Vagina (tissue), 2 donors: ENCODE results near the gene CDC45. TPM values are rescaled to one million over a fixed set of nuclear protein-coding genes. Genes with fewer than 3 reads are reported as not detected.

ENCODE experiments used
- DNase-seq, 2 donors: peaks; one replicate each; pipeline ENCODE4 v3.0.0-alpha.2; 2017; ENCODE audit errors: extremely low spot score in 2 of 2
- H3K27ac ChIP-seq: fragments of 200-600 bp; sonication (generic); one replicate; pipeline ENCODE4 v1.5.1; 2019
- H3K27me3 ChIP-seq: fragments of 200-600 bp; sonication (generic); one replicate; pipeline ENCODE4 v1.5.1; 2019
- H3K36me3 ChIP-seq, 2 donors: fragments of 200-600 bp; sonication (generic); one replicate each; pipeline ENCODE4 v1.5.1; 2017 to 2019
- H3K4me1 ChIP-seq: fragments of 200-600 bp; sonication (generic); one replicate; pipeline ENCODE4 v1.5.1; 2019
- H3K4me3 ChIP-seq, 2 donors: fragments of 200-600 bp; sonication (generic); 1 replicate in 1 of 2; 2 replicates in 1 of 2; pipeline ENCODE4 v1.5.1; 2016 to 2019
- H3K9me3 ChIP-seq: fragments of 200-600 bp; sonication (generic); one replicate; pipeline ENCODE4 v1.5.1; 2019
- CTCF ChIP-seq, 3 experiments: fragments of 450-650 bp in 2 of 3; fragments of 200-600 bp in 1 of 3; sonication (generic) in 1 of 3; IDR thresholded peaks; one replicate each; pipeline ENCODE4 v1.5.1; 2017 to 2019; ENCODE audit warnings: antibody characterized with exemption in 3 of 3, mild to moderate bottlenecking in 2 of 3, moderate library complexity in 2 of 3
- POLR2A ChIP-seq, 2 donors: fragments of 450-650 bp; IDR thresholded peaks; one replicate each; pipeline ENCODE4 v1.6.1; 2017; ENCODE audit warnings: antibody characterized with exemption in 2 of 2, mild to moderate bottlenecking in 2 of 2, moderate library complexity in 2 of 2
- POLR2AphosphoS5 ChIP-seq, 2 donors: sonication (generic); formaldehyde crosslinking; IDR thresholded peaks; one replicate each; pipeline ENCODE4 v1.9.0; 2017; ENCODE audit warnings: antibody characterized with exemption in 2 of 2, mild to moderate bottlenecking in 2 of 2, low read depth in 1 of 2; ENCODE audit not compliant: insufficient read depth in 1 of 2
- intact Hi-C: fragments of 100-400 bp; cut with DNase I; formaldehyde crosslinking; loops from one replicate; pipeline ENCODE4 v1.15.1; 2023
- total RNA-seq: library from RNA; depleted of rRNA; stranded (reverse); fragments of >200 nt; gene quantifications from one replicate; pipeline ENCODE4 v1.2.3, GENCODE V29; 2016

The CDC45 gene
- total RNA-seq, 1 donor from 2014 or later, result 0.74 TPM

GRCh38 chr22:19516378-19517170, 36.9 kb downstream of the CDC45 start:
- Histone ChIP-seq H3K4me1 (no peaks in the 10 kb centered on the region), H3K27ac (no peak overlapping the region), H3K27me3 (no peaks in the 10 kb centered on the region), H3K36me3 (no peaks in the 10 kb centered on the region), H3K9me3 (no peaks in the 10 kb centered on the region), H3K4me3 (no peak overlapping the region)
- DNase-seq, result no peak
- intact Hi-C loops, result no loop called here
- TF ChIP-seq POLR2A (IDR thresholded peaks at IDR 0.05), result no peak
- no peak for TF ChIP-seq CTCF (IDR thresholded peaks at IDR 0.05)
- no peak for TF ChIP-seq POLR2AphosphoS5 (IDR thresholded peaks at IDR 0.05; ENCODE audit: insufficient read depth in 1 of 2, low read depth in 1 of 2)

DNA sequence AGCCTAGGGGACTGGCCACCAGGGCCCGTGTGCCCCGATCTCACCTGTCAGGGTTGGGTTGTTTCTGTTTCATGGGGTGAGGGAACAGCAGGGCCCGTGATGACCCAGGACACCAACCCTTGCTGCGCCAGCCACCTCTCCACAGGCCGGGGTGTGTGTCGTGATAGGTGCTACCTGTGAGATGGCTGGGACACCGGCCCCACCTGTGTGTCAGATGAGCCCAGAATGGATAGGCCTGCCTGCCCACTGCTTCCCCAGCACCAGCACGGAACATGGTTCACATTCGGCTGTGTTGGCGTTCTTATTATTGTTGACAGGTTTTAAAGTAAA, 37.4 kb downstream of the CDC45 start:
- Histone ChIP-seq H3K4me1 (no peaks in the 10 kb centered on the region), H3K27me3 (no peaks in the 10 kb centered on the region), H3K9me3 (no peaks in the 10 kb centered on the region), H3K4me3 (no peak overlapping the region), H3K27ac (no peak overlapping the region), H3K36me3 (no peaks in the 10 kb centered on the region)
- TF ChIP-seq POLR2AphosphoS5 (IDR thresholded peaks at IDR 0.05; ENCODE audit: insufficient read depth in 1 of 2, low read depth in 1 of 2), result no peak
- no peak for TF ChIP-seq CTCF (IDR thresholded peaks at IDR 0.05)
- TF ChIP-seq POLR2A (IDR thresholded peaks at IDR 0.05), result no peak
- no peak for DNase-seq
- intact Hi-C loops, result no loop called here

DNA sequence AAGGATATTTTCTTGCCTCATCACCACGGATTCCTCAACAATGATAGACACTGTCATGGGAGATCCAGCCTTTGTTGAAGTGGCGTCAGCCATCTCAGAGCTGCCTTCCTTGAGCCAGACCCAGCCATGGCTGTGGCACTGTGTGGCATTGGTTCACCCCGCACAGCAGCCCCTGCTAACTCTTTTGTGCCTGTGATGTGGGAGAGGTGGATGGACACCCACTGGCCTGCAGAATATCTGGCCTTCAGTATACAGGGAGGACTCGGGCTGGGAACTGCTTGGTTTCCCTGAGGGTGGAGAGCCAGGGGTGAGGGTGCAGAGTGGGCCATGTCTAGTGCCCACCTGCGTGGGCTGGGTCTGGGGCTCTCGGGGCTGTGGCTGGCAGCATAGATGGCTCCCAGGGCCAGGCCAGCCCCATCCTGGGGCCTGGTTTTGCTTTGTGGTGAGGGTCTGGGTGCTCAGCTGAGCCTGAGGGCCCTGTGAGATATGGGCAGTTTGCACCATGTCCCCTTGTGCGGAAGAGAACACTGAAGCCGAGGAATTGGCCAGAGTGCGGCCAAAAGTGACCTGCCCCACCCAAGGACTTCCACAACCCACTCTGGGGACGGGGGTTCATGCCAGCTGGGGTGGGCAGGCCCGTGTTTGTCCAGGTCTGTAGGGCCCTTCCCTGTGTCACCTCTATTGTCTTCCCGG, 38.3 kb downstream of the CDC45 start:
- intact Hi-C loops, result no loop called here
- Histone ChIP-seq H3K27ac (no peak overlapping the region), H3K4me1 (peaks cover under 1% of the 10 kb centered on the region), H3K4me3 (no peak overlapping the region), H3K9me3 (no peaks in the 10 kb centered on the region), H3K27me3 (no peaks in the 10 kb centered on the region), H3K36me3 (no peaks in the 10 kb centered on the region)
- no peak for TF ChIP-seq POLR2AphosphoS5 (IDR thresholded peaks at IDR 0.05; ENCODE audit: insufficient read depth in 1 of 2, low read depth in 1 of 2)
- no peak for DNase-seq

DNA sequence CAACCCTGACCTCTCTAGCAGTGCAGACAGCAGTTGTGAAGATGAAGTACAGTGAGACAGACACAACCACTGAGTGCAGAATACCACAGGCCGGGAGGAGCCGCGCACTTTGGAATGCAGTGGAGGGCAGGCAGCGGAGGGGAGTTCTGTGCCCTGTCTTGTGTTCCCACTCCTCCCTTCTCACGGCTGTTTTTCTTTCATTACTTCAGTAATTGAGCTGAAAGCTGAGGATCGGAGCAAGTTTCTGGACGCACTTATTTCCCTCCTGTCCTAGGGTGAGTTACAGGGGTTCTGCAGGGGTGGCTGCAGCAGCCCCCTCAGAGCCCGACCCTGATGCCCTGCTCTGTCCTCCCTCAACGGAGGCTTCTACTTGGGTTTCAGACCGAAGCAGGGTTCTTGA, 38.9 kb downstream of the CDC45 start:
- no peaks in the 10 kb centered on the region for H3K36me3 ChIP-seq
- H3K9me3 ChIP-seq, result no peaks in the 10 kb centered on the region
- TF ChIP-seq CTCF (IDR thresholded peaks at IDR 0.05), result no peak
- no peak for TF ChIP-seq POLR2A (IDR thresholded peaks at IDR 0.05)
- no peak for TF ChIP-seq POLR2AphosphoS5 (IDR thresholded peaks at IDR 0.05; ENCODE audit: insufficient read depth in 1 of 2, low read depth in 1 of 2)
- no peak for DNase-seq
- H3K4me3 ChIP-seq, result no peak overlapping the region
- H3K27ac ChIP-seq, result no peak overlapping the region
- intact Hi-C loops, result no loop called here
- H3K27me3 ChIP-seq, result no peaks in the 10 kb centered on the region
- peaks cover 6% of the 10 kb centered on the region for H3K4me1 ChIP-seq

- H3K27me3 ChIP-seq, result no peaks in the 10 kb centered on the region
- no peak for DNase-seq
- no peak overlapping the region for H3K4me3 ChIP-seq
- TF ChIP-seq POLR2A (IDR thresholded peaks at IDR 0.05), result no peak
- TF ChIP-seq POLR2AphosphoS5 (IDR thresholded peaks at IDR 0.05; ENCODE audit: insufficient read depth in 1 of 2, low read depth in 1 of 2), result no peak
- TF ChIP-seq CTCF (IDR thresholded peaks at IDR 0.05), result no peak
- H3K4me1 ChIP-seq, result peaks cover 13% of the 10 kb centered on the region
- H3K9me3 ChIP-seq, result no peaks in the 10 kb centered on the region
- intact Hi-C loops, result no loop called here
- no peak overlapping the region for H3K27ac ChIP-seq
- H3K36me3 ChIP-seq, result no peaks in the 10 kb centered on the region
These were observed 39.6 kb downstream of the CDC45 start for GRCh38 chr22:19519041-19519926.
